HG02678 (cell line): ENCODE measurements around the gene GRIK2.

ENCODE experiments used
- ATAC-seq: cut with Tn5 transposase; IDR thresholded peaks from one replicate; pipeline ENCODE4 v1.9.1; 2021; ENCODE audit warnings: mild to moderate bottlenecking, moderate library complexity; ENCODE audit not compliant: unreplicated experiment

The GRIK2 gene

DNA sequence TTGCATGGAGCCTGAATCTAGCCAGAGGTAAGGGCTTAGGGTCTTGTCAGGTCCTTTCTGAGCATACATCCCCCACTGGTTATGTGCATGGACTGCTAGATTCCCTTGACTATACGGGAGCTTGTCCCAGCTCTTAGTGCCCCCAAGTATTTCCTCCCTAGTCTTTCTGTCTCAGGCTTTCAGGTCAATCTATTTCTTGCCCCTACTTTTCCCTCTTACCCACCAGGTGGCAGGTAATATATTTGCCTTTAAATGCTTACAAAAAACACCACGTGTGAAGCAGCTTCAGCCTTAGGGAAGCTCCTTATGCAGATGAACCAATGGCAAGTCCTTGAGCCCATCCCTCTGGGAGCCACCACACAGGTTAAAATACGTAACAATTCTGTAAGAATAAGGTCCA lies 454.2 kb downstream of the GRIK2 start:
- ATAC-seq: no peak

GRCh38 chr6:101851911-101852310 lies 458.4 kb downstream of the GRIK2 start:
- no peak for ATAC-seq

DNA sequence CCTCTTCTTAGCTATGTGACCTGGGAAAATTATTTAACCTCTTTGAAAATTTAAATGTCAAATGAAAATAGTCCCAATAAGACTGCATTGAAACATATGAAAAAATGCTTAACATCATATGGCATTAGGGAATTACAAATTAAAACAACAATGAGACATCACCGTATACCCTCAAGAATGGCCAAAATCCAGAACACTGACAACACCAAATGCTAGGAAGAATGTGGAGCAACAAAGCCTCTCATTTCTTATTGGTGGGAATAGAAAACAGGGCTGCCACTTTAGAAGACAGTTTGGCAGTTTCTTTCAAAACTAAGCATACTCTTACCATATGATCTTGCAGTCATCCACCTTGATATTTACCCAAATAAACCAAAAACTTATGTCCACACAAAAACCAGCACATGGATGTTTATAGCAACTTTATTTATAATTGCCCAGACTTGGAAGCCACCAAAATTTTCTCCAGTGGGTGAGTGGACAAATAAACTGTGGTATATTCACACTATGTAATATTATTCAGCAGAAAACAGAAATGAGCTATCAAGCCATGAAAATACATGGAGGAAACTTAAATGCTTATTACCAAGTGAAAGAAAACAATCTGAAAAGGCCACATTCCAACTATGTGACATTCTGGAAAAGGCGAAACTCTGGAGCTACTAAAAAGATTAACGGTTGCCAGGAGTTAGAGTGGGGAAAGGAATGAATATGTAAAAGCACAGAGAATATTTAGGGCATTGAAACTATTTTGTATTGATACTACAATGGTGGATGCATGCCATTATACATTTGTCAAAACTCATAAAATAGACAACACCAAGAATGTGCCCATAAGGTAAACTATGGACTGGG lies 459.9 kb downstream of the GRIK2 start:
- ATAC-seq: no peak

DNA sequence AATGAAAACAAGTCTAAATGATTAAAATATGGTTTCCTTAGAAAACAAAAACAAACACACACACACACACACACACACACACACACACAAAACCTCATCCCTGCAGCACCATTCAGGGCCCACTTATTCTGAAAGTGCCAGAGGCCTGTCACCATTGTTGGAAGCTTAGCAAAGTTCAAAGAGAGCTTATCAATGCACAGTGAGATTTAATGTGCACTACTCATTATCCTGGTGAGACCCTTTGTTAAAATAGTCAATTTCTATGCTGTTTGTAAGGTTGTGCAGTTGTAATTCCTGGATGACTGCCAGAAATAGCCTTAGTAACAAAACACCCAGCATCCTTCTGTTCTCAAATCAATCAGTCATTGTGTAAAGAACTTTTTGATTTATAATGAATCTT lies 482.9 kb downstream of the GRIK2 start:
- no peak for ATAC-seq

- ATAC-seq: no peak
These were observed 485.2 kb downstream of the GRIK2 start for GRCh38 chr6:101878554-101879276.

GRCh38 chr6:101879782-101880181 lies 486.3 kb downstream of the GRIK2 start:
- ATAC-seq: no peak

GRCh38 chr6:101883505-101883904 lies 490.0 kb downstream of the GRIK2 start:
- no peak for ATAC-seq

DNA sequence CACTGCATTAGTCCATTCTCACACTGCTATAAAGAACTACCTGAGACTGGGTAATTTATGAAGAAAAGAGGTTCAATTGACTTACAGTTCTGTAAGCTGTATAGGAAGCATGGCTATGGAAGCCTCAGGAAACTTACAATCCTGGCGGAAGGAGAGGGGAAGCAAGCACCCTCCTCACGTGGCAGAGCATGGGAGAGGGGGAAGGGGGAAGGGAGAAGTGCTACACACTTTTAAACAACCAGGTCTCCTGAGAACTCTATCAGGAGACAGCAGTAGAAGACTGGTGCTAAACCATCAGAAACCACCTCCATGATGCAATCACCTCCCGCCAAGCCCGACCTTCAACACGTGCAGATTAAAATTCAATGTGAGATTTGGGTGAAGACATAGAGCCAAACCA lies 494.0 kb downstream of the GRIK2 start:
- no peak for ATAC-seq

GRCh38 chr6:101907356-101908217 lies 514.1 kb downstream of the GRIK2 start:
- ATAC-seq: no peak

DNA sequence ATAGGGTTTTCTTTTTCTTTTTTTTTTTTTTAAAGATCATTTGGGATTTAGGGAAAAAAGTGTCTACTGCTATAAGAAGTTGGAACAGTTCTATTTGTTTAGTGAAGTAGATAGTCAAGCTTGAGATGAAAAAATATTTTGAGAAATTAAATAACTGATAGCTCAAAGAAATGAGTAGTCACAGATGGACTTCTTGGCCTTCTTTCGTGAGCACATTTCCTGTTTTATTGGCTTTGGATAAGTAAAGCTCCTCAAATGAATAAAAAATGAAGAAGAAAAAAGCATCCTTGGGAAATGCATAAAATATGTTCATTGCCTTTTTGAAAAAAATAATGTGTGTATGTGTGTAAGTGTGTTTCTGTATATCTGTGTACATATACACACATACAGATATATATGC lies 515.9 kb downstream of the GRIK2 start:
- no peak for ATAC-seq

- no peak for ATAC-seq
These were observed 518.8 kb downstream of the GRIK2 start for GRCh38 chr6:101912311-101912710.

DNA sequence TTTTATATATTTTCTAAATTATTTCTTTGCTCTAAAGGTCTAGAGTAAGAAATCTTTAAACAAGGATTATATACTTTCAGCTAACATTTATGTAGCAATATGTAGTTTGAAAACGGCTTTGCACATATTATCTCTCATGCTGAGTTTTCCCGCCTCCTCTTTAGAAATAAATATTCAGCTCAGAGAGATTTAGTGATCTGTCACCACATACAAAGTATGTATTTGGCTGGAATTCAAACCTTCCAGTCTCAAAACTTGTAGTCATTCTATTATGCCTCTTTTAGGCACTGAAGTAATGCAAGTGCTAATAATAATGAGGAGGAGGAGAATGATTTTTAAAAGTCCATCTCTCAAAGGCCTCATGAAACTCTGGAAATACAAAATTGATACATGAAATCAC lies 525.0 kb downstream of the GRIK2 start:
- no peak for ATAC-seq

- ATAC-seq: no peak
These were observed 528.4 kb downstream of the GRIK2 start for GRCh38 chr6:101921829-101922450.

GRCh38 chr6:101926149-101926925 lies 532.8 kb downstream of the GRIK2 start:
- no peak for ATAC-seq

DNA sequence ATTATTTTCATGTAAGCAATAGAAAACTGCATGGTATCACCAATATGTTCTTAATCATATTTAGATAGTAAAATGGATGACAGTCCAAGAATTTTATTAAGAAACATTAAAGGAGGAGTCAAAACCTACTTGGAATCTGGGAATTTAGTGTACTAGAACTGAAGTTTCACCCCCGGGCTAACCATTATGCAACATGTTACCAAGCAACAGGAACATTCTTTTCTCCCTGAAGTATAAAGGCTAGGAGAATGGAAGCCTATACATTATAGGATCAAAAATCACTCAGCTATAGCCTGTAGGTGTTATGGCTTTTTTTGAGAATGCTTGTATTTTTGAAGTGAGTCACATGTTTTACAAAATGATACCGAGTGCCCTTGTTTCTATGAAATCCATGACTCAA lies 538.3 kb downstream of the GRIK2 start:
- ATAC-seq: no peak

GRCh38 chr6:101932704-101933103 lies 539.2 kb downstream of the GRIK2 start:
- no peak for ATAC-seq

DNA sequence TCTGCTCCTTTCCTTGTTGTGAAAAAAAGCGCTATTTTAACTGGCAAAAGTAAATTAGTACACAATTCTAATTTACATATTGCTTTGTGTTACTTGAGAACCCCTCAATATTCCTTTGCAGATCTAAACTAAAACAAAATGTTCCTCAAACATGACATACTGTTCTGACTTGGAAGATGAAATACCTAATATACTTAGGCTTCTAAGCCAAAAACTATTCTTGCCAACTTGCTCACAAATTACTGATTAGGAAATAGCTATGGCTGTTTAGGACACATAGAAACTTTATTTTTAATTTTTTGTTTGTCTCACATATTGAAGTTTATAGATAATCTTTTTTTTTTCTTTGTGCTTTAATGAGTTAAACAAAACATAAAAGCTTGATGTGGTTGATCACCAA lies 542.2 kb downstream of the GRIK2 start:
- no peak for ATAC-seq

GRCh38 chr6:101936516-101936915 lies 543.0 kb downstream of the GRIK2 start:
- no peak for ATAC-seq

DNA sequence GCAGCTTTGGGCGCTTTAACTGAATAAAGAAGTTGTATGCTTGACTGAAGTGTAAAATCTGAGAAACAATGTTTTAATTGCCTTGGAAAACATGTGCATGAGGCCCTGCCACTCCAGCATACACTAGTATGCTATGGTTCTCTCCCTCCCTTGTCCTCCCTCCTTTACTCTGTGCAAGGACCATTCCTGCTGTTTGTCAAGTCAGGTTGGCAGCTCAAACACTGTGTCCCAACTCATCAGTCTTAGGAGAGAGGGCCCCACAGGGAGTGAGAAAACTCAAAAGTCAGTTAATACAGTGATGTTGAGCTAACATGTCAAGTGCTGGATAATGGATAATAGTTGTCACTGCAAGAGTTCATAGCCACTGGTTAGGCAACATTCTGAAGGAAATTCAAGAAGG lies 543.6 kb downstream of the GRIK2 start:
- ATAC-seq: no peak

- no peak for ATAC-seq
These were observed 546.9 kb downstream of the GRIK2 start for GRCh38 chr6:101940391-101940790.
